Neural progenitor cell (in vitro differentiated cells): ENCODE measurements around the gene SPSB1.

Experiments
- CTCF ChIP-seq: fragments of 200-600 bp; sonication (generic); IDR thresholded peaks from 2 replicates; pipeline ENCODE4 v1.5.1; 2017; ENCODE audit warnings: antibody characterized with exemption, mild to moderate bottlenecking
- EZH2 ChIP-seq: fragments of 200-600 bp; sonication (generic); IDR thresholded peaks from 2 replicates; pipeline ENCODE4 v1.6.1; 2017; ENCODE audit warnings: antibody characterized with exemption, mild to moderate bottlenecking, moderate library complexity
- EZH2phosphoT487 ChIP-seq: fragments of 200-600 bp; sonication (generic); IDR thresholded peaks from 2 replicates; pipeline ENCODE4 v1.6.1; 2017; ENCODE audit warnings: antibody characterized with exemption

GRCh38 chr1:9309080-9309479 lies 16.4 kb downstream of the SPSB1 start:
- TF ChIP-seq CTCF (no peak), EZH2 (no peak), EZH2phosphoT487 (no peak)
